ENCODE measurements around the gene ZC3H10. TPM values are rescaled to one million over a fixed set of nuclear protein-coding genes. Genes with fewer than 3 reads are reported as not detected.

ZC3H10 gene
- total and polyA plus RNA-seq, 2 of the 13 experiments (the other 11 are each of a cell fraction or from before 2014, with no cell fraction given), result 0.70 to 2.3 TPM

DNA sequence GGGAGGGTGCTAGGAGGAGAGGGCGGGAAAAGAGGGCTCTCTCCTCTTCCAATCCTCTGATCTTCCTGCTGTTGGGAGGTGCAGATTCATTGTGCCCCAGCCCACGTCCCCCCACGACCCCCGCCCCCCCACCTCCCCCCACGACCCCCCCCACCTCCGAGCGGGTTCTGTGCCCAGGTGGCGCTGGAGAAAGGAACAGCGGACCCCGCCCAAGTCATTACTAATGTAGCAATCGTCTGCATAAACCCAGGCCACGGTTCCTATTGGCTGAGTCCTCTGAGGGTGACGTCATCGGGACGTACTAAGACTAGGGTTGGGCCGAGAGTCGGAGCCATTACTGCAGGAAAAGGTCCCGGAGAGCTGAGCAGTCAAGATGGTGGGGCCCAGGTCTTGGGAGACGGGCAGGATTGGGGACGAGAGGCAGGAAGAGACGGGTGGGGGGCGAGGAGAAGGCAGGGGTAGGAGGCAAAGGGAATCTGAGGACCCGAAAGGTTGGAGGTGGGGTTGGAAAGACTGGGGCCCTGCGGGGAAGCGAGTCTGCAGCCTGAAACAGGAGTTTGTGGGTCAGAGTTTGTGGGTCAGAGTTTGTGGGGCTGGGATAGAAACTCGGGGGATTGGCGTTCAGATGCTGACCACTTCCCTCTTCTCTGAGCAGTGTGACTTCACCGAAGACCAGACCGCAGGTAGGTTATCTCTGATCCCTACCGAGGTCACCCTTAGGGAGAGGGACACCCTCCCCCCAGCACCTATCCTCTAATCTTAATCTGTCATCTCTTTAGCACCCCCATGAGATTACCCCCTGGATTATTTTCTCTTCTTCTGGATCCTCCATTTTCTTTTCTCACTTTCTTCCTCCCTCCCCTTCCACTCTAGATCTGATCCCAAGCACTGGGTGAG is 40.2 kb downstream of the ZC3H10 start, which contains the start of gene MYL6 (continued):
- 0 out of 2 replicates have a peak, but pooled peaks have one; percentile 54 for TF ChIP-seq ZNF136 (CRISPR knock-in tag; IDR thresholded peaks at IDR 0.05; ENCODE audit: low read depth)
- TF ChIP-seq, protein P1, sequence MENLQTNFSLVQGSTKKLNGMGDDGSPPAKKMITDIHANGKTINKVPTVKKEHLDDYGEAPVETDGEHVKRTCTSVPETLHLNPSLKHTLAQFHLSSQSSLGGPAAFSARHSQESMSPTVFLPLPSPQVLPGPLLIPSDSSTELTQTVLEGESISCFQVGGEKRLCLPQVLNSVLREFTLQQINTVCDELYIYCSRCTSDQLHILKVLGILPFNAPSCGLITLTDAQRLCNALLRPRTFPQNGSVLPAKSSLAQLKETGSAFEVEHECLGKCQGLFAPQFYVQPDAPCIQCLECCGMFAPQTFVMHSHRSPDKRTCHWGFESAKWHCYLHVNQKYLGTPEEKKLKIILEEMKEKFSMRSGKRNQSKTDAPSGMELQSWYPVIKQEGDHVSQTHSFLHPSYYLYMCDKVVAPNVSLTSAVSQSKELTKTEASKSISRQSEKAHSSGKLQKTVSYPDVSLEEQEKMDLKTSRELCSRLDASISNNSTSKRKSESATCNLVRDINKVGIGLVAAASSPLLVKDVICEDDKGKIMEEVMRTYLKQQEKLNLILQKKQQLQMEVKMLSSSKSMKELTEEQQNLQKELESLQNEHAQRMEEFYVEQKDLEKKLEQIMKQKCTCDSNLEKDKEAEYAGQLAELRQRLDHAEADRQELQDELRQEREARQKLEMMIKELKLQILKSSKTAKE (CRISPR knock-in tag; IDR thresholded peaks at IDR 0.05; ENCODE audit: borderline replicate concordance), result peak; percentile 23; the same call in 1 of the 2 replicates
- TF ChIP-seq, protein P2, sequence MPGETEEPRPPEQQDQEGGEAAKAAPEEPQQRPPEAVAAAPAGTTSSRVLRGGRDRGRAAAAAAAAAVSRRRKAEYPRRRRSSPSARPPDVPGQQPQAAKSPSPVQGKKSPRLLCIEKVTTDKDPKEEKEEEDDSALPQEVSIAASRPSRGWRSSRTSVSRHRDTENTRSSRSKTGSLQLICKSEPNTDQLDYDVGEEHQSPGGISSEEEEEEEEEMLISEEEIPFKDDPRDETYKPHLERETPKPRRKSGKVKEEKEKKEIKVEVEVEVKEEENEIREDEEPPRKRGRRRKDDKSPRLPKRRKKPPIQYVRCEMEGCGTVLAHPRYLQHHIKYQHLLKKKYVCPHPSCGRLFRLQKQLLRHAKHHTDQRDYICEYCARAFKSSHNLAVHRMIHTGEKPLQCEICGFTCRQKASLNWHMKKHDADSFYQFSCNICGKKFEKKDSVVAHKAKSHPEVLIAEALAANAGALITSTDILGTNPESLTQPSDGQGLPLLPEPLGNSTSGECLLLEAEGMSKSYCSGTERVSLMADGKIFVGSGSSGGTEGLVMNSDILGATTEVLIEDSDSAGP (CRISPR knock-in tag; IDR thresholded peaks at IDR 0.05; ENCODE audit: borderline replicate concordance), result peak; percentile 51; the same call in 1 of the 2 replicates
- no peak; the same call in 1 of the 2 replicates for TF ChIP-seq ZNF772 (CRISPR knock-in tag; IDR thresholded peaks at IDR 0.05)
- TF ChIP-seq POLR2G (IDR thresholded peaks at IDR 0.05; ENCODE audit: low read depth, low read length), result peak; percentile 99
- peak; percentile 75 for TF ChIP-seq NFYB (CRISPR knock-in tag; IDR thresholded peaks at IDR 0.05)
- TF ChIP-seq, protein P3, sequence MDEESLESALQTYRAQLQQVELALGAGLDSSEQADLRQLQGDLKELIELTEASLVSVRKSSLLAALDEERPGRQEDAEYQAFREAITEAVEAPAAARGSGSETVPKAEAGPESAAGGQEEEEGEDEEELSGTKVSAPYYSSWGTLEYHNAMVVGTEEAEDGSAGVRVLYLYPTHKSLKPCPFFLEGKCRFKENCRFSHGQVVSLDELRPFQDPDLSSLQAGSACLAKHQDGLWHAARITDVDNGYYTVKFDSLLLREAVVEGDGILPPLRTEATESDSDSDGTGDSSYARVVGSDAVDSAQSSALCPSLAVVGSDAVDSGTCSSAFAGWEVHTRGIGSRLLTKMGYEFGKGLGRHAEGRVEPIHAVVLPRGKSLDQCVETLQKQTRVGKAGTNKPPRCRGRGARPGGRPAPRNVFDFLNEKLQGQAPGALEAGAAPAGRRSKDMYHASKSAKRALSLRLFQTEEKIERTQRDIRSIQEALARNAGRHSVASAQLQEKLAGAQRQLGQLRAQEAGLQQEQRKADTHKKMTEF (CRISPR knock-in tag; IDR thresholded peaks at IDR 0.05), result 0 out of 2 replicates have a peak, but pooled peaks have one; percentile 18
- TF ChIP-seq PHF5A (CRISPR knock-in tag; IDR thresholded peaks at IDR 0.05; ENCODE audit: low read depth, unreplicated experiment), result peak; percentile 15
- no peak for TF ChIP-seq ZNF788 (CRISPR knock-in tag; IDR thresholded peaks at IDR 0.05; ENCODE audit: borderline replicate concordance)
- TF ChIP-seq JUN (CRISPR knock-in tag; IDR thresholded peaks at IDR 0.05), result peak; percentile 75; the same call in 1 of the 2 replicates
- TF ChIP-seq ZNF614 (CRISPR knock-in tag; IDR thresholded peaks at IDR 0.05; ENCODE audit: borderline replicate concordance), result peak; percentile 37; the same call in 1 of the 2 replicates
- TF ChIP-seq FOXO1 (CRISPR knock-in tag; IDR thresholded peaks at IDR 0.05), result no peak; the same call in 1 of the 2 replicates

Measured in HepG2 (cell line).